GM10248 (cell line): ENCODE results near the gene ZNF564.

Experiments
- CTCF ChIA-PET: fragments of 300-600 bp; sonication (Branson Sonifier 250); formaldehyde crosslinking; extraction: SDS; loops from one replicate; lab custom pipeline; 2021; ENCODE audit warnings: antibody characterized with exemption; lab: Yijun Ruan, JAX
- POLR2A ChIA-PET: fragments of 350-650 bp; sonication (Branson Sonifier 250); formaldehyde crosslinking; extraction: SDS; loops from one replicate; lab custom pipeline; 2020; ENCODE audit warnings: antibody characterized with exemption; lab: Yijun Ruan, JAX
- DNase-seq: peaks from one replicate; pipeline ENCODE4 v3.0.0; 2012; ENCODE audit errors: extremely low spot score
- TF ChIP-seq, protein P1 (sequence below): IDR thresholded peaks from 2 replicates; pipeline ENCODE4 v1.5.1; 2012; ENCODE audit warnings: mild to moderate bottlenecking, low read depth; ENCODE audit errors: extremely low read depth, missing control alignments, control extremely low read depth

ZNF564 gene

GRCh38 chr19:12546068-12546467 lies 5.2 kb downstream of the ZNF564 start:
- ChIA-PET CTCF (interaction anchor here (1.2 to 1.7 kb wide), 3 partner anchors 68 to 455 kb away, joined by 3 to 5 read pairs (median 4); no protein-coding TSS in a partner anchor), POLR2A (no interaction called here)
- DNase-seq: no peak
- TF ChIP-seq, protein P1, sequence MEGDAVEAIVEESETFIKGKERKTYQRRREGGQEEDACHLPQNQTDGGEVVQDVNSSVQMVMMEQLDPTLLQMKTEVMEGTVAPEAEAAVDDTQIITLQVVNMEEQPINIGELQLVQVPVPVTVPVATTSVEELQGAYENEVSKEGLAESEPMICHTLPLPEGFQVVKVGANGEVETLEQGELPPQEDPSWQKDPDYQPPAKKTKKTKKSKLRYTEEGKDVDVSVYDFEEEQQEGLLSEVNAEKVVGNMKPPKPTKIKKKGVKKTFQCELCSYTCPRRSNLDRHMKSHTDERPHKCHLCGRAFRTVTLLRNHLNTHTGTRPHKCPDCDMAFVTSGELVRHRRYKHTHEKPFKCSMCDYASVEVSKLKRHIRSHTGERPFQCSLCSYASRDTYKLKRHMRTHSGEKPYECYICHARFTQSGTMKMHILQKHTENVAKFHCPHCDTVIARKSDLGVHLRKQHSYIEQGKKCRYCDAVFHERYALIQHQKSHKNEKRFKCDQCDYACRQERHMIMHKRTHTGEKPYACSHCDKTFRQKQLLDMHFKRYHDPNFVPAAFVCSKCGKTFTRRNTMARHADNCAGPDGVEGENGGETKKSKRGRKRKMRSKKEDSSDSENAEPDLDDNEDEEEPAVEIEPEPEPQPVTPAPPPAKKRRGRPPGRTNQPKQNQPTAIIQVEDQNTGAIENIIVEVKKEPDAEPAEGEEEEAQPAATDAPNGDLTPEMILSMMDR: no peak

DNA sequence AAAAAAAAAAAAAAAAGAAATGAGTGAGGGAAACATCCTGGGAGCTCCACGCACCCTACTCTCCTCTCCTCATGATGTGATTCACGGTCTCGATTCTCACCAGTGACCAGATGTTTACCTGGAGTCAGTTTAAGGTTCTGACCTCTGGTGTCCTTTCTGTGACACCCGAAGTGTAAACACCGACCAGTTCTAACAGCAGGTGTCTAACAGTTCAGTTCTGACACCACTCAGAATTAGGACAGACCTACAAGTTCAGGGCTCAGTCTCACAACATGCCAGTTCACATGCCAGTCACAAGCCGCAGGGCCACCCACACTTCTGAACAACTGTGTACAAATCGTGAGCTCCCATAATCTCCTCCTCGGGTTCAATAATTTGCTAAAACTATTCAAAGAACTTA lies 6.0 kb downstream of the ZNF564 start:
- TF ChIP-seq, protein P1: no peak
- ChIA-PET CTCF (interaction anchor here (1.2 to 1.7 kb wide), 3 partner anchors 69 to 454 kb away, joined by 3 to 5 read pairs (median 4); no protein-coding TSS in a partner anchor), POLR2A (no interaction called here)
- DNase-seq: no peak

DNA sequence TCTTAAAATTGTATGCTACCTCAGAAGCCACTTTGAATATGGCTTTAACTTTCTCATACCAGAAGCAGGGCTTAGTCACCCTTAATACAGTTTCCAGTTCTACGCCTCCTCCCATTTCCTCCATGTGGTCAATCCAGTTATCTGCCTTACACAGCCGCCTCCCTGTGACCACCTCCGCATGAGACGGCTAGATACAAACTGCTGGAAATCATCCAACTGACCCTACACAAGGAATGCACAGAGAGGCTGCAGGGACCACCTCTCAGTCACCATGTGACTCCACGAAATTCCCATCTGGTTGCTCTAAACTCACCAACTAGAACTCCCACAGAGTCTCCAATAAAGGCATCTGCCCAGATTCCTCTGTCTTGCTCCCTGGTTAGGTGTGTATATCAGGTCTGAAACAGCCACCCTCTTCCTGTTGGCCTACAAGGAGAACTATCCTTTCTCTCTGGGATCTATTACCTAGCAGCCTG lies 6.8 kb downstream of the ZNF564 start:
- no peak for DNase-seq
- TF ChIP-seq, protein P1: no peak
- ChIA-PET CTCF (no interaction called here), POLR2A (no interaction called here)

- ChIA-PET CTCF (no interaction called here), POLR2A (no interaction called here)
- TF ChIP-seq, protein P1: no peak
- no peak for DNase-seq
These were observed 7.4 kb downstream of the ZNF564 start for GRCh38 chr19:12543855-12544254.

GRCh38 chr19:12527034-12527836 lies 24.0 kb downstream of the ZNF564 start:
- TF ChIP-seq, protein P1: no peak
- ChIA-PET CTCF (no interaction called here), POLR2A (no interaction called here)
- DNase-seq: no peak

DNA sequence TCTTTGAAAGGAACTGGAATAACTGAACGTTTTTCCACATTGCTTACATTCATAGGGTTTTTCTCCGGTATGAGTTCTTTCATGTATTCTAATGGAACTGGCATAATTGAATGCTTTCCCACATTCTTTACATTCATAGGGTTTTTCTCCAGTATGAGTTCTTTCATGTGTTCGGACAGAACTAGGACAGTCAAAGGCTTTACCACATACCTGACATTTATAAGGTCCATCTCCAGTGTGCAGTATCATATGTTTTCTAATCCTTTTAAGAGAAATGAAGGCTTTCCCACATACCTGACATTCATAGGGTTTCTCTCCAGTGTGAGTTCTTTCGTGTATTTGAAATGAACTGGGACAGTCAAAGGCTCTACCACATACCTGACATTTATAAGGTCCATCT lies 24.7 kb downstream of the ZNF564 start:
- no peak for DNase-seq
- ChIA-PET CTCF (interaction anchor here (0.9 kb wide), 1 partner anchor 13 kb away, joined by 3 read pairs; no protein-coding TSS in a partner anchor), POLR2A (no interaction called here)
- TF ChIP-seq, protein P1: no peak
